Sigmoid colon (tissue), 7 donors: Measurements from ENCODE around the gene IDH2. TPM values are rescaled to one million over a fixed set of nuclear protein-coding genes. Genes with fewer than 3 reads are reported as not detected.

Experiments
- DNase-seq: peaks from one replicate; pipeline ENCODE4 v3.0.0-alpha.2; 2019
- H3K27ac ChIP-seq, 4 donors: fragments of 200-600 bp; sonication (generic); one replicate each; pipeline ENCODE4 v1.5.1; 2016 to 2019; ENCODE audit warnings: mild to moderate bottlenecking in 1 of 4
- H3K27me3 ChIP-seq, 3 donors: fragments of 200-600 bp; sonication (generic); one replicate each; pipeline ENCODE4 v1.5.1; 2019; ENCODE audit warnings: mild to moderate bottlenecking in 1 of 3
- H3K36me3 ChIP-seq, 4 donors: fragments of 200-600 bp; sonication (generic); one replicate each; pipeline ENCODE4 v1.5.1; 2016 to 2019
- H3K4me1 ChIP-seq, 4 donors: fragments of 200-600 bp; sonication (generic); one replicate each; pipeline ENCODE4 v1.5.1; 2017 to 2019
- H3K4me3 ChIP-seq, 4 donors: fragments of 200-600 bp; sonication (generic); one replicate each; pipeline ENCODE4 v1.5.1; 2017 to 2019; ENCODE audit warnings: mild to moderate bottlenecking in 2 of 4, moderate library complexity in 1 of 4
- H3K9me3 ChIP-seq, 4 donors: fragments of 200-600 bp in 3 of 4; sonication (generic) in 3 of 4; one replicate each; pipeline versions ENCODE4 v1.5.1 to v1.6.1; 2013 to 2019
- POLR2A ChIP-seq, 2 donors: fragments of 450-650 bp; IDR thresholded peaks; one replicate each; pipeline ENCODE4 v1.6.1; 2016; ENCODE audit warnings: antibody characterized with exemption in 2 of 2, mild to moderate bottlenecking in 2 of 2, moderate library complexity in 2 of 2
- WGBS, 2 donors: extraction: QIAGEN DNeasy Blood & Tissue Kit; methylation state at CpG; one replicate each; pipeline ENCODE4 v1.1.7; 2013; 5-methylcytosine and 5-hydroxymethylcytosine counted together
- intact Hi-C: fragments of 100-400 bp; cut with DNase I; formaldehyde crosslinking; loops from one replicate; pipeline ENCODE4 v1.15.1; 2023
- polyA plus RNA-seq, 3 donors: library from polyadenylated mRNA; stranded (reverse); fragments of 200-250 nt; gene quantifications; one replicate each; pipeline ENCODE4 v1.2.3, GENCODE V29; 2013
- small RNA-seq, 3 donors: library from RNA; depleted of rRNA; stranded (forward); fragments of <200 nt; gene quantifications; one replicate each; pipeline ENCODE3, GENCODE V24; 2016
- total RNA-seq, 4 donors: library from RNA; depleted of rRNA; stranded (reverse); fragments of >200 nt; gene quantifications; one replicate each; pipeline ENCODE4 v1.1.0, GENCODE V29; 2016
- TF ChIP-seq, protein P1 (sequence below), 4 experiments: fragments of 450-650 bp in 3 of 4; fragments of 200-600 bp in 1 of 4; IDR thresholded peaks; one replicate each; pipeline ENCODE4 v1.5.1; 2016 to 2019; ENCODE audit warnings: antibody characterized with exemption in 4 of 4, mild to moderate bottlenecking in 3 of 4, moderate library complexity in 2 of 4
- donor health status: healthy with polysubstance abuse.
- donor health status: Bipolar disorder and iron deficiency.
- donor health status: healthy.

IDH2 gene
- total and polyA plus RNA-seq, 7 donors: 43.8 to 210 (median 111) TPM

DNA sequence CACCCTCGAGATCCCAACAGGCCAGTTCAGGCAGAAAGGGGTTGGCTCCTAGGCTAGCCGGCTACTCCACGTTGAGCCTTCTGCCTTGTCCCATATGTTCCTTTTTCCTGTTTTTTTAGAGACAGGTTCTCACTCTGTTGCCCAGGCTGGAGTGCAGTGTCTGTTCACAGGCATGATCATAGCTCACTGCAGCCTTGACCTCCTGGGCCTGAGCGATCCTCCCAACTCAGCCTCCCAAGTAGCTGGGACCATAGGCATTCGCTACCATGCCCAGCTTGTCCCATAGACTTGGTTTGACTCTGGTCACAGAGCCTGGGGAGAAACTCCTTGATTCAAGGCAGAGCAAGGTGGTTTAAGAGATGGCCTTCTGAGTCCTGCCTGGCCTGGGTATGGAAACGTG, 68.8 kb downstream of the IDH2 start:
- TF ChIP-seq POLR2A (IDR thresholded peaks at IDR 0.05): no peak
- TF ChIP-seq, protein P1, sequence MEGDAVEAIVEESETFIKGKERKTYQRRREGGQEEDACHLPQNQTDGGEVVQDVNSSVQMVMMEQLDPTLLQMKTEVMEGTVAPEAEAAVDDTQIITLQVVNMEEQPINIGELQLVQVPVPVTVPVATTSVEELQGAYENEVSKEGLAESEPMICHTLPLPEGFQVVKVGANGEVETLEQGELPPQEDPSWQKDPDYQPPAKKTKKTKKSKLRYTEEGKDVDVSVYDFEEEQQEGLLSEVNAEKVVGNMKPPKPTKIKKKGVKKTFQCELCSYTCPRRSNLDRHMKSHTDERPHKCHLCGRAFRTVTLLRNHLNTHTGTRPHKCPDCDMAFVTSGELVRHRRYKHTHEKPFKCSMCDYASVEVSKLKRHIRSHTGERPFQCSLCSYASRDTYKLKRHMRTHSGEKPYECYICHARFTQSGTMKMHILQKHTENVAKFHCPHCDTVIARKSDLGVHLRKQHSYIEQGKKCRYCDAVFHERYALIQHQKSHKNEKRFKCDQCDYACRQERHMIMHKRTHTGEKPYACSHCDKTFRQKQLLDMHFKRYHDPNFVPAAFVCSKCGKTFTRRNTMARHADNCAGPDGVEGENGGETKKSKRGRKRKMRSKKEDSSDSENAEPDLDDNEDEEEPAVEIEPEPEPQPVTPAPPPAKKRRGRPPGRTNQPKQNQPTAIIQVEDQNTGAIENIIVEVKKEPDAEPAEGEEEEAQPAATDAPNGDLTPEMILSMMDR (IDR thresholded peaks at IDR 0.05): no peak
- Histone ChIP-seq H3K27me3 (no peaks in the 10 kb centered on the region), H3K4me1 (peaks cover 0 to 60% (median 41%) of the 10 kb centered on the region in 4 donors), H3K9me3 (no peaks in the 10 kb centered on the region), H3K36me3 (no peaks in the 10 kb centered on the region), H3K27ac (peak overlapping the region; percentile 7 to 57 (median 34)), H3K4me3 (no peak overlapping the region)
- intact Hi-C loops: no loop called here
- peak; percentile 45 for DNase-seq
- 63 to 78% methylated on average over 6 of the region's 6 CpGs for WGBS, 2 donors

Small RNAs within 50 kb of the gene (small RNA-seq; reads per million reads assigned to genes)
- 0 reads per million in 3 donors for gene RF00066

Other genes with a start within 250 kb of the IDH2 start
- 10 to 100 TPM; 24.1 to 37.8 (median 26.6) TPM for gene AP3S2, start 208.5 kb downstream of the IDH2 start, total RNA-seq
- 10 to 100 TPM; 33.5 to 88.5 (median 51.7) TPM for gene AP3S2, start 208.5 kb downstream of the IDH2 start, polyA plus RNA-seq
- 10 to 100 TPM; 17.9 to 33.5 (median 22.9) TPM for gene ARPIN, start 189.5 kb downstream of the IDH2 start, total RNA-seq
- 10 to 100 TPM; 16.2 to 19.3 (median 16.4) TPM for gene ARPIN, start 189.5 kb downstream of the IDH2 start, polyA plus RNA-seq
- 10 to 100 TPM in 1 of 4 donors, 1 to 10 TPM in 3; 5.3 to 10.0 (median 7.5) TPM for gene ZNF710, start 101.1 kb downstream of the IDH2 start, total RNA-seq
- 10 to 100 TPM; 13.8 to 28.2 (median 24.1) TPM for gene ZNF710, start 101.1 kb downstream of the IDH2 start, polyA plus RNA-seq
- 10 to 100 TPM; 42.0 to 72.4 (median 58.6) TPM for gene SEMA4B, start 98.9 kb upstream of the IDH2 start, total RNA-seq
- gene SEMA4B, start 98.9 kb upstream of the IDH2 start, polyA plus RNA-seq: 10 to 100 TPM; 10.6 to 94.5 (median 11.4) TPM
- gene CIB1, start 131.5 kb upstream of the IDH2 start, total RNA-seq: 10 to 100 TPM; 18.6 to 35.7 (median 35.5) TPM
- 100 to 1,000 TPM; 283 to 436 (median 359) TPM for gene CIB1, start 131.5 kb upstream of the IDH2 start, polyA plus RNA-seq
- 1 to 10 TPM; 3.0 to 7.5 (median 5.4) TPM for gene GDPGP1, start 131.7 kb upstream of the IDH2 start, total RNA-seq
- gene GDPGP1, start 131.7 kb upstream of the IDH2 start, polyA plus RNA-seq: 10 to 100 TPM in 1 of 3 donors, 1 to 10 TPM in 2; 7.9 to 12.7 (median 9.0) TPM
- gene TTLL13, start 147.1 kb upstream of the IDH2 start, total RNA-seq: not detected
- gene TTLL13, start 147.1 kb upstream of the IDH2 start, polyA plus RNA-seq: under 1 TPM in 1 of 3 donors, not detected in 2; 0.25 TPM
- 100 to 1,000 TPM in 3 of 4 donors, 10 to 100 TPM in 1; 81.2 to 139 (median 111) TPM for gene NGRN, start 163.2 kb upstream of the IDH2 start, total RNA-seq
- gene NGRN, start 163.2 kb upstream of the IDH2 start, polyA plus RNA-seq: 10 to 100 TPM; 43.2 to 66.7 (median 51.8) TPM
- 1 to 10 TPM; 1.5 to 4.3 (median 2.5) TPM for gene ZNF774, start 249.8 kb upstream of the IDH2 start, total RNA-seq
- 1 to 10 TPM; 1.4 to 4.0 (median 1.8) TPM for gene ZNF774, start 249.8 kb upstream of the IDH2 start, polyA plus RNA-seq